Measurements from ENCODE around the gene WFDC5. TPM values are rescaled to one million over a fixed set of nuclear protein-coding genes. Genes with fewer than 3 reads are reported as not detected.

WFDC5 gene
- total RNA-seq, 4 donors from 2014 or later, result not detected

DNA sequence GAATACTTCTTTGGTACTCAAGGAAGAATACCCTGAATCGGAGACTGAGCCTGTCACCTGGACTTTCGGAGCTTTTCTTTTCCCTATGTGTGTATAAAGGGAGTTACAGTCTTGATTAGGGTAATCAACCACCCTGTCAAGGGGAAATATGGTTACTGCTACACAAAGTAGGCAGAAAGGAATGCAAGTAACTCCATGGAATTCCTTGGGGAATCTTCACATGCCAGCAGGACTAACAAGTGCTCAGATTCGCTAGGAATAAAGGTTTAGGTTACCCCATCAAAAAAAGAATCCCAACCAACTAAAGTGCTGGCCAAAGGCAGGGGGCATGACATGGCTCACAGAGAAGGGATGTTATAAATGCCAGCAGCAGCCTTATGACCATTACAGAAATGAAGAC is 24.5 kb downstream of the WFDC5 start:
- in situ Hi-C loops (cut with MboI; ENCODE audit: low pct_ligation_motif_present in 1 of 4, low pct_unique_long_range_greater_than_20kb in 1 of 4, low sequenced_read_pairs in 3 of 4) (loop anchor here in 1 of 4 donors (5.0 to 10.0 kb wide), 2 partner anchors 48 to 86 kb away; no protein-coding TSS in a partner anchor), intact Hi-C loops (cut with DNase I; ENCODE audit: low total_unique reads) (no loop called here)
- H3K4me3 ChIP-seq, result no peak overlapping the region
- no peak for DNase-seq
- no peak overlapping the region for H3K27ac ChIP-seq
- no peaks in the 10 kb centered on the region for H3K9me3 ChIP-seq
- H3K27me3 ChIP-seq, result no peaks in the 10 kb centered on the region
- no peaks in the 10 kb centered on the region for H3K36me3 ChIP-seq
- WGBS, 2 donors (ENCODE audit: low coverage in 1 of 2), result 97 to 100% methylated on average over 2 to 3 of the region's 3 CpGs
- no peaks in the 10 kb centered on the region for H3K4me1 ChIP-seq
- no peak for TF ChIP-seq POLR2AphosphoS5 (IDR thresholded peaks at IDR 0.05)
- TF ChIP-seq, protein P1, sequence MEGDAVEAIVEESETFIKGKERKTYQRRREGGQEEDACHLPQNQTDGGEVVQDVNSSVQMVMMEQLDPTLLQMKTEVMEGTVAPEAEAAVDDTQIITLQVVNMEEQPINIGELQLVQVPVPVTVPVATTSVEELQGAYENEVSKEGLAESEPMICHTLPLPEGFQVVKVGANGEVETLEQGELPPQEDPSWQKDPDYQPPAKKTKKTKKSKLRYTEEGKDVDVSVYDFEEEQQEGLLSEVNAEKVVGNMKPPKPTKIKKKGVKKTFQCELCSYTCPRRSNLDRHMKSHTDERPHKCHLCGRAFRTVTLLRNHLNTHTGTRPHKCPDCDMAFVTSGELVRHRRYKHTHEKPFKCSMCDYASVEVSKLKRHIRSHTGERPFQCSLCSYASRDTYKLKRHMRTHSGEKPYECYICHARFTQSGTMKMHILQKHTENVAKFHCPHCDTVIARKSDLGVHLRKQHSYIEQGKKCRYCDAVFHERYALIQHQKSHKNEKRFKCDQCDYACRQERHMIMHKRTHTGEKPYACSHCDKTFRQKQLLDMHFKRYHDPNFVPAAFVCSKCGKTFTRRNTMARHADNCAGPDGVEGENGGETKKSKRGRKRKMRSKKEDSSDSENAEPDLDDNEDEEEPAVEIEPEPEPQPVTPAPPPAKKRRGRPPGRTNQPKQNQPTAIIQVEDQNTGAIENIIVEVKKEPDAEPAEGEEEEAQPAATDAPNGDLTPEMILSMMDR (IDR thresholded peaks at IDR 0.05), result no peak
- TF ChIP-seq EP300 (IDR thresholded peaks at IDR 0.05; ENCODE audit: low read depth), result no peak
- no peak for TF ChIP-seq POLR2A (IDR thresholded peaks at IDR 0.05)

GRCh38 chr20:45088247-45088646 is 26.7 kb downstream of the WFDC5 start:
- in situ Hi-C loops (cut with MboI; ENCODE audit: low pct_ligation_motif_present in 1 of 4, low pct_unique_long_range_greater_than_20kb in 1 of 4, low sequenced_read_pairs in 3 of 4), result no loop called here
- H3K4me3 ChIP-seq, result no peak overlapping the region
- TF ChIP-seq EP300 (IDR thresholded peaks at IDR 0.05; ENCODE audit: low read depth) (no peak), POLR2AphosphoS5 (IDR thresholded peaks at IDR 0.05) (no peak), POLR2A (IDR thresholded peaks at IDR 0.05) (no peak)
- TF ChIP-seq, protein P1 (IDR thresholded peaks at IDR 0.05), result no peak
- H3K27me3 ChIP-seq, result no peaks in the 10 kb centered on the region
- no peak for DNase-seq
- intact Hi-C loops (cut with DNase I; ENCODE audit: low total_unique reads), result no loop called here
- no peaks in the 10 kb centered on the region for H3K4me1 ChIP-seq
- no peak overlapping the region for H3K27ac ChIP-seq
- H3K9me3 ChIP-seq, result no peaks in the 10 kb centered on the region
- WGBS, 2 donors (ENCODE audit: low coverage in 1 of 2), result 88 to 100% methylated on average over 1 to 7 of the region's 7 CpGs
- H3K36me3 ChIP-seq, result no peaks in the 10 kb centered on the region

DNA sequence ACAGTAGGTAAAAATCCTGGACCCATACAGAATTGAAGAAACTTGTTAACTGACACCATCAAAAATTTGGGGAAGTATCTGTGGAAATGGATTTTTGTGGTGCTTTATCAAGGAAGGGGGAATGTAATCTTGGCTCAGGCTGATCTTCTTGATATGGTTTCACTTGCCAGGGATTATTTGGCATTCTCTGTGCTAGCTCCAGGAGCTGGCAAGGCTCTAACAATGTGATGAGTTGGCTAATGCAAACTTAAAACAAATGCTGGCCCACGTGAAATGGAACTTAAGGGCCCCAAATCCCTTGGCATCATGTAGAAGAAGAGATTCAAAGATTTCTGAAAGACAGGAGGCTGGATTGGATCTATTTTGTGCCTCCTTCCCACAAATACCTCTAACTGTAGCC is 27.2 kb downstream of the WFDC5 start:
- H3K36me3 ChIP-seq, result no peaks in the 10 kb centered on the region
- no peak overlapping the region for H3K4me3 ChIP-seq
- TF ChIP-seq EP300 (IDR thresholded peaks at IDR 0.05; ENCODE audit: low read depth) (no peak), POLR2A (IDR thresholded peaks at IDR 0.05) (no peak), POLR2AphosphoS5 (IDR thresholded peaks at IDR 0.05) (no peak)
- TF ChIP-seq, protein P1 (IDR thresholded peaks at IDR 0.05), result no peak
- intact Hi-C loops (cut with DNase I; ENCODE audit: low total_unique reads), result no loop called here
- H3K4me1 ChIP-seq, result no peaks in the 10 kb centered on the region
- no peaks in the 10 kb centered on the region for H3K9me3 ChIP-seq
- in situ Hi-C loops (cut with MboI; ENCODE audit: low pct_ligation_motif_present in 1 of 4, low pct_unique_long_range_greater_than_20kb in 1 of 4, low sequenced_read_pairs in 3 of 4), result no loop called here
- H3K27me3 ChIP-seq, result no peaks in the 10 kb centered on the region
- H3K27ac ChIP-seq, result no peak overlapping the region
- DNase-seq, result no peak
- WGBS, 2 donors (ENCODE audit: low coverage in 1 of 2), result 65 to 71% methylated on average over 1 of the region's 1 CpG

- WGBS, 2 donors (ENCODE audit: low coverage in 1 of 2), result 91% methylated on average over 3 of the region's 3 CpGs
- H3K36me3 ChIP-seq, result peaks cover 0 to under 1% (median under 1%) of the 10 kb centered on the region in 4 donors
- in situ Hi-C loops (cut with MboI; ENCODE audit: low pct_ligation_motif_present in 1 of 4, low pct_unique_long_range_greater_than_20kb in 1 of 4, low sequenced_read_pairs in 3 of 4) (no loop called here), intact Hi-C loops (cut with DNase I; ENCODE audit: low total_unique reads) (no loop called here)
- no peak overlapping the region for H3K4me3 ChIP-seq
- H3K9me3 ChIP-seq, result no peaks in the 10 kb centered on the region
- TF ChIP-seq, protein P1 (IDR thresholded peaks at IDR 0.05), result no peak
- TF ChIP-seq EP300 (IDR thresholded peaks at IDR 0.05; ENCODE audit: low read depth) (no peak), POLR2A (IDR thresholded peaks at IDR 0.05) (no peak), POLR2AphosphoS5 (IDR thresholded peaks at IDR 0.05) (no peak)
- no peak overlapping the region for H3K27ac ChIP-seq
- no peaks in the 10 kb centered on the region for H3K4me1 ChIP-seq
- DNase-seq, result no peak
- H3K27me3 ChIP-seq, result no peaks in the 10 kb centered on the region
Observed at GRCh38 chr20:45087097-45087790, 27.7 kb downstream of the WFDC5 start.
